NCI-H1092 (cell line): Measurements from ENCODE around the gene PCYT1B.
"Not testable (repeated sequence)": the region's sequence is repeated elsewhere in the genome, so short reads cannot be mapped to it uniquely, and the experiment has no call there.

Experiments used
- DNase-seq: peaks from one replicate; lab custom pipeline; 2025; lab: John Stamatoyannopoulos, UW

PCYT1B gene

GRCh38 chrX:24646006-24646405 lies 1.1 kb downstream of the PCYT1B start:
- DNase-seq = no peak

GRCh38 chrX:24643116-24643515 lies 4.0 kb downstream of the PCYT1B start:
- DNase-seq = no peak

- DNase-seq = no peak
Observed at GRCh38 chrX:24629701-24630100, 17.4 kb downstream of the PCYT1B start.

GRCh38 chrX:24619647-24620046 lies 27.5 kb downstream of the PCYT1B start:
- no peak for DNase-seq

GRCh38 chrX:24610516-24610915 lies 36.6 kb downstream of the PCYT1B start:
- DNase-seq = no peak

GRCh38 chrX:24607616-24608015 lies 39.5 kb downstream of the PCYT1B start:
- no peak for DNase-seq

- DNase-seq = not testable (repeated sequence)
Observed at GRCh38 chrX:24605941-24606340, 41.2 kb downstream of the PCYT1B start.

GRCh38 chrX:24603191-24603590 lies 44.0 kb downstream of the PCYT1B start:
- DNase-seq = no peak

- no peak for DNase-seq
Observed at GRCh38 chrX:24601858-24602257, 45.3 kb downstream of the PCYT1B start.

- DNase-seq = no peak
Observed at GRCh38 chrX:24594501-24594900, 52.6 kb downstream of the PCYT1B start.

GRCh38 chrX:24590111-24590510 lies 57.0 kb downstream of the PCYT1B start:
- DNase-seq = no peak

GRCh38 chrX:24577091-24577490 lies 70.1 kb downstream of the PCYT1B start:
- no peak for DNase-seq

GRCh38 chrX:24575496-24575895 lies 71.7 kb downstream of the PCYT1B start:
- no peak for DNase-seq

GRCh38 chrX:24574743-24575142 lies 72.4 kb downstream of the PCYT1B start:
- DNase-seq = no peak

GRCh38 chrX:24567169-24567568 lies 80.0 kb downstream of the PCYT1B start:
- DNase-seq = no peak

GRCh38 chrX:24566240-24566639 lies 80.9 kb downstream of the PCYT1B start:
- no peak for DNase-seq

GRCh38 chrX:24563291-24564010 lies 83.7 kb downstream of the PCYT1B start:
- DNase-seq = no peak

GRCh38 chrX:24561121-24561520 lies 86.0 kb downstream of the PCYT1B start:
- no peak for DNase-seq

- DNase-seq = no peak
Observed at GRCh38 chrX:24553011-24553410, 94.1 kb downstream of the PCYT1B start.

GRCh38 chrX:24550166-24550565 lies 97.0 kb downstream of the PCYT1B start:
- no peak for DNase-seq

GRCh38 chrX:24547961-24548360 lies 99.2 kb downstream of the PCYT1B start:
- DNase-seq = no peak

GRCh38 chrX:24542756-24543155 lies 104.4 kb downstream of the PCYT1B start:
- DNase-seq = no peak

- no peak for DNase-seq
Observed at GRCh38 chrX:24536551-24536950, 110.6 kb downstream of the PCYT1B start.

GRCh38 chrX:24528605-24529004 lies 118.5 kb downstream of the PCYT1B start:
- DNase-seq = no peak
